ENCODE results near the gene KRT74.

The KRT74 gene

GRCh38 chr12:52573743-52574142 lies at the start of gene KRT74:
TSS of gene KRT74 (minus strand) at chr12:52573843. CDS start at chr12:52573777, 66 bp downstream.
- no peak for DNase-seq (ENCODE audit: low read depth in 2 of 2)

- DNase-seq (ENCODE audit: low read depth in 2 of 2): no peak
These were observed 48.7 kb upstream of the KRT74 start for GRCh38 chr12:52622349-52622748.

- DNase-seq (ENCODE audit: low read depth in 2 of 2): no peak
These were observed 45.2 kb upstream of the KRT74 start for GRCh38 chr12:52618866-52619265.

- DNase-seq (ENCODE audit: low read depth in 2 of 2): no peak
These were observed 44.6 kb upstream of the KRT74 start, which contains the start of gene KRT73 for GRCh38 chr12:52618216-52618615. TSS of gene KRT73 (minus strand) at chr12:52618559. CDS start at chr12:52618524, 35 bp downstream.

- DNase-seq (ENCODE audit: low read depth in 2 of 2): no peak
These were observed 43.8 kb upstream of the KRT74 start for GRCh38 chr12:52617403-52617785.

GRCh38 chr12:52616680-52617402 lies 43.2 kb upstream of the KRT74 start:
- no peak for DNase-seq (ENCODE audit: low read depth in 2 of 2)

- DNase-seq (ENCODE audit: low read depth in 2 of 2): no peak
These were observed 42.3 kb upstream of the KRT74 start for GRCh38 chr12:52615912-52616311.

- DNase-seq (ENCODE audit: low read depth in 2 of 2): no peak
These were observed 41.7 kb upstream of the KRT74 start for GRCh38 chr12:52615208-52615868.

- DNase-seq (ENCODE audit: low read depth in 2 of 2): no peak
These were observed 41.0 kb upstream of the KRT74 start for GRCh38 chr12:52614381-52615207.

- DNase-seq (ENCODE audit: low read depth in 2 of 2): no peak
These were observed 39.9 kb upstream of the KRT74 start for GRCh38 chr12:52613384-52614030.

GRCh38 chr12:52612431-52613383 lies 39.1 kb upstream of the KRT74 start:
- no peak for DNase-seq (ENCODE audit: low read depth in 2 of 2)

- no peak for DNase-seq (ENCODE audit: low read depth in 2 of 2)
These were observed 37.4 kb upstream of the KRT74 start for GRCh38 chr12:52611080-52611468.

GRCh38 chr12:52608826-52609630 lies 35.4 kb upstream of the KRT74 start:
- no peak for DNase-seq (ENCODE audit: low read depth in 2 of 2)

- DNase-seq (ENCODE audit: low read depth in 2 of 2): no peak
These were observed 34.5 kb upstream of the KRT74 start for GRCh38 chr12:52608161-52608560.

GRCh38 chr12:52607314-52607713 lies 33.7 kb upstream of the KRT74 start:
- DNase-seq (ENCODE audit: low read depth in 2 of 2): no peak

GRCh38 chr12:52606581-52607218 lies 33.1 kb upstream of the KRT74 start:
- no peak for DNase-seq (ENCODE audit: low read depth in 2 of 2)

- DNase-seq (ENCODE audit: low read depth in 2 of 2): no peak
These were observed 32.5 kb upstream of the KRT74 start for GRCh38 chr12:52606096-52606495.

GRCh38 chr12:52605542-52605941 lies 31.9 kb upstream of the KRT74 start:
- no peak for DNase-seq (ENCODE audit: low read depth in 2 of 2)

GRCh38 chr12:52604859-52605258 lies 31.2 kb upstream of the KRT74 start:
- no peak for DNase-seq (ENCODE audit: low read depth in 2 of 2)
